ENCODE measurements around the gene HCRT. TPM values are rescaled to one million over a fixed set of nuclear protein-coding genes. Genes with fewer than 3 reads are reported as not detected.

HCRT gene
- polyA plus RNA-seq, 3 donors = not detected

- 60 to 74% (median 61%) methylated on average over 9 of the region's 9 CpGs for WGBS, 3 donors
- no peak overlapping the region for H3K27ac ChIP-seq (ENCODE audit: low read depth, low read length)
These were observed 2.1 kb downstream of the HCRT start for GRCh38 chr17:42182927-42183734.

- WGBS, 3 donors = 80 to 88% (median 88%) methylated on average over 2 of the region's 2 CpGs
- no peak overlapping the region for H3K27ac ChIP-seq (ENCODE audit: low read depth, low read length)
These were observed 3.4 kb downstream of the HCRT start for GRCh38 chr17:42181851-42182207.

DNA sequence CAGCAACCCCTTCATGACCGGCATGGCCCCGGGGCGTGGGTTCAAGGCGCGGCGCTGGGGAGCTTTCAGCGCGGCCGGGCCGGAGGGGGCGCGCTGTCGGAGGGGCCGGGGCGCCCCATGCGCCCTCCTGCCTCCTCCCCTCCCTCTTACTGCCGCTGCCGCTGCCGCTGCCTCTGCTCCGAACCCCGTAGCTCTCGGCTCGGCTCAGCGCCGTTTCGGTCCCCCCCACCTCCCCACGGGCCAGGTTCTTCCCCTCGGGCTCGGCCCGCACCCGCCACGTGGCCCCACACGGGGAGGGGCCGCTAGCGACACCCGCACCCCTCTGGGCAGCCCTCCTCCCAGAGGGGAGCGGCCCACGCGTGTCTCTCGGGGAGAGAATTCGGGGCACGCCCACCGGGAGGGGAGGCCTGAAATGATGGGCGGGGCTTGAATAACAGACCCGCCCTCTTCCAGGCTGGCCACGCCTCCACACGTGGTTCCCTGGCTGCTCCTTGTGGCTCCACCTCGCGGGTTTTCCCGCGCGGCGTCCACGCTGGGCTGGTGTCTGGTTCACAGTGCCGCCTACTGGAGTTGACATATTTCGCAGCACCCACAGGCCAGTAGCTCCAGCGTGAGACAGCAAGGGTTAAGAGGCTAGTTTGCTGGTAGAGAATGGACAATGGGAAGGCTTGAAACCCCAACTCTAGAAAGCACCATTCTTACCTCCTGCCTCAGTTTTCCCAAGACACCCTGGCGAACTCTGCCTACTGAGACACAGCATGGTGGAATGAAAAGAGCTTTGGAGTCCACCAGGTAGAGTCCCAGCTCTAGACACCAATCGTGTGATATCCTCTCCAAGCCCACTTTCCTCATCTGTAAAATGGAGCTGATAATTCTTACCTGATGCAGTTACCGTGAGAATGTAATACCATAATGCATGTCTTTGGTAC, 4.1 kb downstream of the HCRT start, which contains the start of gene KCNH4:
KCNH4 (minus strand) TSS at position 221 of the 929 bp plus-strand sequence; CDS start at position 24, 197 bp downstream.
- 4 to 6% (median 6%) methylated on average over 36 to 60 of the region's 60 CpGs for WGBS, 3 donors
- H3K27ac ChIP-seq (ENCODE audit: low read depth, low read length) = no peak within 1 kb of the TSS

DNA sequence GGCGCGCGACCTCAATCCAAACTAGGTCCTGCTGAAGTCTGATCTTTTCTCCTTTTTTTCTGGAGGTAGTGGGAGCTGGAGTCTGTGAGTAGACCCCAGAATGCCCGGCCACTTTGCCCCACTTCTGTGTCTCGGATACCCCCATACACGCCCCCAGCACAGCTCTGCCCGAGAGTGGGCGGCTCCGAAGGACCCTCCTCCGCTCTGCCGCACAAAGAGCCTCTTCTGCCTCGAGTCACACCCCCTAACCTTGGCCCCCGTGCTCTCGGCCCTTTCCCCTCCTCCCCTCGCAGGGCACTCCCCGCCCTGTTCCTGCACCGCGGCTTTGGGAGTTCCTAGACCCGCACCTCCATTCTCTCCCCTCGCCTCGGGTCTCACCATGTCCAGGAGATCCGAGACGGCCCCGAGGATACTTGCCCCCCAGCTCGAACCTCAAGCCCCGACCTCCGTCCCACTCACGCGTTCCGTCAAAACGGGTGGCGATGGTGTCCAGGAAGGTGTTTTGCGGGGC, 4.8 kb downstream of the HCRT start:
- H3K27ac ChIP-seq (ENCODE audit: low read depth, low read length) = no peak overlapping the region
- WGBS, 3 donors = 2% methylated on average over 26 to 33 of the region's 33 CpGs

- WGBS, 3 donors = 9 to 13% (median 10%) methylated on average over 18 to 20 of the region's 20 CpGs
- H3K27ac ChIP-seq (ENCODE audit: low read depth, low read length) = no peak overlapping the region
These were observed 5.3 kb downstream of the HCRT start for GRCh38 chr17:42179911-42180410.

DNA sequence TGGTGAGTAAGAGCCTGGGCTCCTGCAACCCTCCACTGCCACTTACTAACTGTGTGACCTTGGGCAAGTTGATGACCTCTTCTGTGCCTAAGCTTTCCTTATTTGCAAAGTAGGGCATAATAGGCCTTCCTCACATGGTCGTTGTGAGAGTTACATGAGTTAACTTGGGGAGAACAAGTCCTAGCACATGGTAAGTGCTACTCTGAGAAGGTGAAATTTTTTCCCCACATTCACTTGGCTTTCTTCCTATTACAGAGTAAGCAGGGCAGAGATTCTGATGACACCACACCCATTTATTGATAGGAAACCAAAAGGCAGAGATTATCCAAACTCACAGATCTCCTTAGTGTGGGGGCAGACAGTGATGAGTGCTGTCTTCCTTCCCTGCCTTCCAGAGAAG, 5.9 kb downstream of the HCRT start:
- WGBS, 3 donors = 23 to 39% (median 28%) methylated on average over 1 of the region's 1 CpG

GRCh38 chr17:42178817-42179216, 6.4 kb downstream of the HCRT start:
- 18 to 32% (median 25%) methylated on average over 14 of the region's 14 CpGs for WGBS, 3 donors

More for the DNA sequence above, 5.9 kb downstream of the HCRT start:
- H3K27ac ChIP-seq (ENCODE audit: low read depth, low read length) = no peak overlapping the region

DNA sequence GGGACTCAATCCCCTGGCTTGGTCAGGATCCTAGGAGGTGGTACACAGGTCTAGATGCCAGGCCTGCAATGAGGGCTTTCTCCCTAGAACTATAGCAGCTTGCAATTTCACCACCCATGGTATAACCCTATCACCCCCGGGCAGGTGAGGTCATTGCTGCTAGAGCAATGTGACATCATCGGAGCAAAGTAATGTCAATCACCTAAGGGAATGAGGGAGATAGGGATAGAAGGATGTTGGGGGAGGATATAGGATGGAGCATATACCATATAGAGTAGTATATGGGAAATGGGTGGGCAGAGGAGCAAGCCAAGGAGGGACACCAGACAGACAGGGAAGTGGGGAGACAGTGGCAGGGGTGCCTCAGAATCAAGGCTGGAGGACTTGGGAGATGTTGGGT, 7.6 kb downstream of the HCRT start:
- H3K27ac ChIP-seq (ENCODE audit: low read depth, low read length) = no peak overlapping the region
- WGBS, 3 donors = 84 to 92% (median 84%) methylated on average over 2 of the region's 2 CpGs

More at GRCh38 chr17:42178817-42179216, 6.4 kb downstream of the HCRT start:
- no peak overlapping the region for H3K27ac ChIP-seq (ENCODE audit: low read depth, low read length)

GRCh38 chr17:42174126-42174783, 11.0 kb downstream of the HCRT start:
- WGBS, 3 donors = 67 to 72% (median 71%) methylated on average over 14 of the region's 14 CpGs
- no peak overlapping the region for H3K27ac ChIP-seq (ENCODE audit: low read depth, low read length)

GRCh38 chr17:42171831-42172230, 13.4 kb downstream of the HCRT start:
- no peak overlapping the region for H3K27ac ChIP-seq (ENCODE audit: low read depth, low read length)
- WGBS, 3 donors = 58 to 64% (median 61%) methylated on average over 11 of the region's 11 CpGs

- H3K27ac ChIP-seq (ENCODE audit: low read depth, low read length) = no peak overlapping the region
- 93 to 94% (median 94%) methylated on average over 29 of the region's 29 CpGs for WGBS, 3 donors
These were observed 15.9 kb downstream of the HCRT start for GRCh38 chr17:42169351-42169750.

DNA sequence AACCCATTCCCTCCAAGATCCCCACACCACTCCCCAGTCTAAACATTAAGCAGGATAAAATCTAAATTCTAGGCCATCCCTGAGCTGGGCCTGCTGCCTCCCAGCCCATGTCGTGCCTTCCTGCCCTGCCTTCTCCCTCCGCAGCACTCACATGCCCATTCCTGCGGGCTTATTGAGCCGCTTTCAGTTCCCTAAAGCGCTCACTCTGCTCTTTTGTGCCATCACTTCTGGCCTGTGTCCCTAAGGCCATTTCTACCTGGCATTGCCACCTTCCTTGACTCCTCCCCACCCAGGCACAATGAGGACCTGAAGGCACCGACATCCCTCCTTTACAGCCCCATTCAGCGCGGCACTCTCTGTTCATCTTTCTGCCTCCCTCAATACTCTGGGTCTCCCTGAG, 17.4 kb downstream of the HCRT start:
- 94 to 96% (median 96%) methylated on average over 8 of the region's 8 CpGs for WGBS, 3 donors
- H3K27ac ChIP-seq (ENCODE audit: low read depth, low read length) = no peak overlapping the region

DNA sequence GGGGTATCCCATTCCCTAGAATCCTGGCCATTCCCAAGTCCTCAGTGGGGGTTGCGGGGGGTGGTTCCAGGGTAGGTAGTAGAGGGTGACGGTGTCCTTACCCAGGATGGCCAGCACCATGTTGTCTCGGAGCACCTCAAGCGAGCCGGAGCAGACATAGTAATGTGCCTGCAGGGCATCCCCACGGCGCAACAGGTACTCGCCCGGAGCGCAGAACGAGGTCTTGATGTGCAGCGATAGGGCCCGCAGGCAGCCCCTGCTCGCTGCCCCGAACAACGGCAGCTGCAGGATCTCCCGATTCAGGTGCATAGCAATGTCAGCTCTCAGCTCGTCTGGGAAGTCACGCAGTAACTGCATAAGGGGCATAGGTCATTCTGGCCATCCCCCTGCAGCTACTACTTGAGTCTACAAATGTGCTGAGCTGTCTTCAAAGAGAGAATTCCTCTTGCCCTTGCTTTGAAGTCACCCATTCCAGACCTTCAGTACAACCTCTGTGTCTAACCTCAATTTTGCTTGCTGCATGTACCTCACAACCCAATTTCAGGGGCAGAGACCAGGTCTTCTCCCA, 19.0 kb downstream of the HCRT start:
- no peak overlapping the region for H3K27ac ChIP-seq (ENCODE audit: low read depth, low read length)
- WGBS, 3 donors = 85 to 93% (median 92%) methylated on average over 19 of the region's 19 CpGs

DNA sequence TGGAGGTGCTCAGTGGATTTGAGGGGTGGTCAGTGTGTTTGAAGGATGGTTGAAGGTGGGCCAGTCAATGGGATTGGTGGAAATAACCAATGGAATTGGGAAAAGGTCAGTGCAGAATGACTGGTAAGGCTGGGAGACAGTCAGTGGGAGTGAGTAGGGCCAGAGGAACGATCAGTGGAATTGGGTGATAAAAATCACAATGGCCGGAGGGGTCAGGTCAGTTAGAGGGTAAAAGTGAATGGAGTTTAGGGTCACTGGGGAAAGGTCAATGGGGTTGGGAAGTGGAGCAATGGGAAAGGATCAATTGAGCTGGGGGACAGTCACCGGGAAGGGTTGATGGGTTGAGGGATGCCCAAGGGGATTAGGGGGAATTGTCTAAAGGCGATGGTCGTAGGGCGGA, 19.5 kb downstream of the HCRT start:
- 80 to 88% (median 86%) methylated on average over 6 of the region's 6 CpGs for WGBS, 3 donors
- H3K27ac ChIP-seq (ENCODE audit: low read depth, low read length) = no peak overlapping the region

- 46 to 66% (median 60%) methylated on average over 19 to 22 of the region's 22 CpGs for WGBS, 3 donors
- no peak overlapping the region for H3K27ac ChIP-seq (ENCODE audit: low read depth, low read length)
These were observed 21.4 kb downstream of the HCRT start for GRCh38 chr17:42163696-42164407.

DNA sequence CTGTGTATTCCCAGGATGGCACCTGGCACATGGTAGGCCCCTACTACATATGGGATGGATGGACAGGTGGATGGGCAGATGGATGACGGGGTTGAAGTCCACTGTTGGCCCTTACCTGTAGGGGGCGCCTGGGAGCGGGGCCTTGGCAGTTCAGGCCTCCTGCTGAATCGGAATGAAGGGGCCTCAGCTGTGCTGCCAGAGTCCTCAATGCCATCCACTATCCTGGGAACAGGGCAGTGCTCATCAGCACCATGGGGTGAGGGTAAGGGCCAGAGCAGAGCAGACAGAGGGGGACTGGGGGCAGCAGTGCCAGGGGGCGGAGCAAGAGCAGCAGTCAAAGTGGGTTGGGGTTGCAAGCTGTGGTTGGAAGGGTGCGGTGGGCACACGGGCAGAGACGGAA, 22.1 kb downstream of the HCRT start:
- no peak overlapping the region for H3K27ac ChIP-seq (ENCODE audit: low read depth, low read length)
- 56 to 63% (median 57%) methylated on average over 7 to 8 of the region's 8 CpGs for WGBS, 3 donors

GRCh38 chr17:42160531-42160910, 24.7 kb downstream of the HCRT start:
- H3K27ac ChIP-seq (ENCODE audit: low read depth, low read length) = no peak overlapping the region
- WGBS, 3 donors = 91 to 94% (median 93%) methylated on average over 7 of the region's 7 CpGs

Data from adipose tissue (tissue), 3 donors.